Lower leg skin (tissue), 3 donors: ENCODE measurements around the gene RAP1B.

Experiments
- POLR2A ChIP-seq, 2 donors: fragments of 450-650 bp; IDR thresholded peaks; one replicate each; pipeline ENCODE4 v1.6.1; 2016 to 2017; ENCODE audit warnings: antibody characterized with exemption in 2 of 2, mild to moderate bottlenecking in 1 of 2, moderate library complexity in 1 of 2
- TF ChIP-seq, protein P1 (sequence below), 3 donors: fragments of 450-650 bp; IDR thresholded peaks; one replicate each; pipeline ENCODE4 v1.5.1; 2016; ENCODE audit warnings: antibody characterized with exemption in 3 of 3, mild to moderate bottlenecking in 3 of 3, moderate library complexity in 2 of 3

DNA sequence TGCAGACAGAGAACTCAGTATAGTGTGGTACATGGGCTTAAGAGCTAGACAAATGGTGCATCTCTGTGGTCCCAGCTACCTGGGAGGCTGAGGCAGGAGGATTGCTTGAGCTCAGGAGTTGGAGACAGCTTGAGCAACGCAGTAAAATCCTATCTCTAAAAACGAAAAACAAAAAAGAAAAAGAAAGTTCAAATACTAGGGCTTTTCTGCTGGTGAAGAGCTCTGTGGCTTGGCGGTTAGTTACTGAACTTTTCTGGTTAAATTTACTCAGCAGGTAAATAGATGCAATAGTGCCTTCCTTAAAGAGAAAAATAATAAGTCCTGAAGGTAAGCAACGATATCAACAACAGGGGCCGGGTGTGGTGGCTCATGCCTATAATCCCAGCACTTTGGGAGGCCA, 31.4 kb upstream of the RAP1B start:
- TF ChIP-seq, protein P1, sequence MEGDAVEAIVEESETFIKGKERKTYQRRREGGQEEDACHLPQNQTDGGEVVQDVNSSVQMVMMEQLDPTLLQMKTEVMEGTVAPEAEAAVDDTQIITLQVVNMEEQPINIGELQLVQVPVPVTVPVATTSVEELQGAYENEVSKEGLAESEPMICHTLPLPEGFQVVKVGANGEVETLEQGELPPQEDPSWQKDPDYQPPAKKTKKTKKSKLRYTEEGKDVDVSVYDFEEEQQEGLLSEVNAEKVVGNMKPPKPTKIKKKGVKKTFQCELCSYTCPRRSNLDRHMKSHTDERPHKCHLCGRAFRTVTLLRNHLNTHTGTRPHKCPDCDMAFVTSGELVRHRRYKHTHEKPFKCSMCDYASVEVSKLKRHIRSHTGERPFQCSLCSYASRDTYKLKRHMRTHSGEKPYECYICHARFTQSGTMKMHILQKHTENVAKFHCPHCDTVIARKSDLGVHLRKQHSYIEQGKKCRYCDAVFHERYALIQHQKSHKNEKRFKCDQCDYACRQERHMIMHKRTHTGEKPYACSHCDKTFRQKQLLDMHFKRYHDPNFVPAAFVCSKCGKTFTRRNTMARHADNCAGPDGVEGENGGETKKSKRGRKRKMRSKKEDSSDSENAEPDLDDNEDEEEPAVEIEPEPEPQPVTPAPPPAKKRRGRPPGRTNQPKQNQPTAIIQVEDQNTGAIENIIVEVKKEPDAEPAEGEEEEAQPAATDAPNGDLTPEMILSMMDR (IDR thresholded peaks at IDR 0.05), result no peak
- TF ChIP-seq POLR2A (IDR thresholded peaks at IDR 0.05), result no peak
